Fibroblast of lung (primary cell): ENCODE data around the gene JTB.
"Not testable (repeated sequence)": the region's sequence is repeated elsewhere in the genome, so short reads cannot be mapped to it uniquely, and the experiment has no call there.

Source experiments
- CTCF ChIP-seq, 2 donors: IDR thresholded peaks in 1 of 2; conservative IDR thresholded peaks in 1 of 2; 1 replicate in 1 of 2; 2 replicates in 1 of 2; pipeline ENCODE4 v1.5.1; 2011 to 2012; ENCODE audit warnings: low read length in 2 of 2, control low read depth in 1 of 2, inconsistent platforms in 1 of 2, low read depth in 1 of 2, mild to moderate bottlenecking in 1 of 2
- EZH2 ChIP-seq: IDR thresholded peaks from 2 replicates; pipeline ENCODE4 v1.5.1; 2012; ENCODE audit warnings: low read length, control low read depth, mild to moderate bottlenecking; ENCODE audit errors: missing control alignments

DNA sequence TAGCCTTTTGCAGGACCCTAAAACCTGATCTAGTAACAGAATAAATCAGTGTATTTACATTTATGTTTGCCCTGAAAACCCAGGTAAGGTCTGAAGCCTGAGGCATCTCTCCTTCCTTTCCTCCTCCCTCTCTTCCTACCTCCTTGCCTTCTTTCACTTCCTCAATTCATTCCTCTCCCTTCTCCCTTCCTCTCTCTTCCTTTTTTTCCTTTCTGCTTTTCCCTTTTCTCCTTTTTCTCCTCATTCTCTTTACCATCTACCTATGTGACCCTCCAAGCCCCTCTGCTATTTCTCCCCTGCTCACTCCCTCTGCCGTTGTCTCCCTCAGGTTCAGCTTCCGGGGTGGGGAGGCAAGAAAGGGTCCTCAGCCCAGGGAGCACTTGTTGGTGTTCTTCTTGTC, 4.3 kb upstream of the JTB start:
- not testable (repeated sequence) for TF ChIP-seq EZH2; CTCF (conservative IDR thresholded peaks at IDR 0.05 in 1 of 2, IDR thresholded peaks at IDR 0.05 in 1 of 2; ENCODE audit: low read depth in 1 of 2, low read length in 2 of 2)
